Progenitor cell of endocrine pancreas (in vitro differentiated cells): ENCODE measurements around the gene CREM. TPM values are rescaled to one million over a fixed set of nuclear protein-coding genes. Genes with fewer than 3 reads are reported as not detected.

Source experiments
- DNase-seq: peaks from one replicate; pipeline ENCODE4 v3.0.0; 2021; ENCODE audit warnings: low spot score; ENCODE audit not compliant: unreplicated experiment
- H3K27ac Mint-ChIP-seq: 2 replicates; pipeline ENCODE4 v1.8.0; 2021; ENCODE audit warnings: mild to moderate bottlenecking, moderate library complexity, mixed read lengths
- H3K27me3 Mint-ChIP-seq: 2 replicates; pipeline ENCODE4 v1.8.0; 2021; ENCODE audit warnings: mixed read lengths
- H3K36me3 Mint-ChIP-seq: 2 replicates; pipeline ENCODE4 v1.8.0; 2022; ENCODE audit warnings: mixed read lengths; ENCODE audit not compliant: insufficient read depth
- H3K4me1 Mint-ChIP-seq: 2 replicates; pipeline ENCODE4 v1.8.0; 2021; ENCODE audit warnings: low read depth, mixed read lengths
- H3K4me3 Mint-ChIP-seq: 2 replicates; pipeline ENCODE4 v1.8.0; 2021; ENCODE audit warnings: low read depth, mild to moderate bottlenecking, moderate library complexity, mixed read lengths
- H3K9me3 Mint-ChIP-seq: 2 replicates; pipeline ENCODE4 v1.8.0; 2021; ENCODE audit warnings: low read depth, mixed read lengths
- total RNA-seq: library from RNA; stranded (reverse); gene quantifications from 2 replicates; pipeline ENCODE4 v1.2.1, GENCODE V29; 2021
- TF ChIP-seq, protein P1 (sequence below): fragments of 200-600 bp; sonication (generic); IDR thresholded peaks from one replicate; pipeline ENCODE4 v1.5.0; 2021; ENCODE audit warnings: antibody characterized with exemption, mild to moderate bottlenecking; ENCODE audit not compliant: unreplicated experiment

CREM gene
- total RNA-seq, 1 donor from 2014 or later: 36.1 TPM

DNA sequence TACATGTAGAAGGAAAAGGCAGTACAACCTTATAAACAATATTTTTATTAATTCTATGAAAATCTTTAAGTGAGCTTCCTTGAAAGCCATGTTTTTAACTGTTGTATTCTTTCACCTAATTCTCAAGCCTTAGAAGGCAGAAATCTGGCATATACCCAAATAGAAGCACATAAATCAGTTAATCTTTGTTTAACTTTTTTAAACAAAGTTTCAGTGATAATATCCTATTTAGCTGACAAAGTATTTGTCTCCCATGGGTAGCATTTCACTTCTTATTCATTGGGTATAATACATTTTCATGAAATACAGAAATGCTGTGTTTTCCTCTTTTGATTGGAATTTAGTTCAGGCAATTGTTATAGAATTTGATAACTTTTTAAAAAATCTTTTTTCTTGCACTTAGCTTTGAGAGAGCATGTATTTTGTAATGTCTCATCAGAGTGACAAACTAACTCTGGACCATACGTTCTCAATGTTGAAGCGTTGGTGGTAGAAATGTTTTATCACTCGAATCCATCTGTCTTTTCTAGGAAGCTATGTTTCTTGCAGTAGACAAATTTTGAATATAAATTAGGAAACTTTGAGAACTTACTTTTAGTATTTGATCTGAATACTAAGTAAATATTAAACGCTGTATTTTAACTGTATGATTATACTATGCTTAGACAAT, 78.1 kb downstream of the CREM start:
- Mint-ChIP-seq H3K27me3 (no peaks in the 10 kb centered on the region), H3K36me3 (peaks cover 2% of the 10 kb centered on the region), H3K9me3 (no peaks in the 10 kb centered on the region), H3K4me3 (no peak overlapping the region), H3K4me1 (no peaks in the 10 kb centered on the region), H3K27ac (no peak overlapping the region)
- DNase-seq: no peak
- TF ChIP-seq, protein P1, sequence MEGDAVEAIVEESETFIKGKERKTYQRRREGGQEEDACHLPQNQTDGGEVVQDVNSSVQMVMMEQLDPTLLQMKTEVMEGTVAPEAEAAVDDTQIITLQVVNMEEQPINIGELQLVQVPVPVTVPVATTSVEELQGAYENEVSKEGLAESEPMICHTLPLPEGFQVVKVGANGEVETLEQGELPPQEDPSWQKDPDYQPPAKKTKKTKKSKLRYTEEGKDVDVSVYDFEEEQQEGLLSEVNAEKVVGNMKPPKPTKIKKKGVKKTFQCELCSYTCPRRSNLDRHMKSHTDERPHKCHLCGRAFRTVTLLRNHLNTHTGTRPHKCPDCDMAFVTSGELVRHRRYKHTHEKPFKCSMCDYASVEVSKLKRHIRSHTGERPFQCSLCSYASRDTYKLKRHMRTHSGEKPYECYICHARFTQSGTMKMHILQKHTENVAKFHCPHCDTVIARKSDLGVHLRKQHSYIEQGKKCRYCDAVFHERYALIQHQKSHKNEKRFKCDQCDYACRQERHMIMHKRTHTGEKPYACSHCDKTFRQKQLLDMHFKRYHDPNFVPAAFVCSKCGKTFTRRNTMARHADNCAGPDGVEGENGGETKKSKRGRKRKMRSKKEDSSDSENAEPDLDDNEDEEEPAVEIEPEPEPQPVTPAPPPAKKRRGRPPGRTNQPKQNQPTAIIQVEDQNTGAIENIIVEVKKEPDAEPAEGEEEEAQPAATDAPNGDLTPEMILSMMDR: no peak

DNA sequence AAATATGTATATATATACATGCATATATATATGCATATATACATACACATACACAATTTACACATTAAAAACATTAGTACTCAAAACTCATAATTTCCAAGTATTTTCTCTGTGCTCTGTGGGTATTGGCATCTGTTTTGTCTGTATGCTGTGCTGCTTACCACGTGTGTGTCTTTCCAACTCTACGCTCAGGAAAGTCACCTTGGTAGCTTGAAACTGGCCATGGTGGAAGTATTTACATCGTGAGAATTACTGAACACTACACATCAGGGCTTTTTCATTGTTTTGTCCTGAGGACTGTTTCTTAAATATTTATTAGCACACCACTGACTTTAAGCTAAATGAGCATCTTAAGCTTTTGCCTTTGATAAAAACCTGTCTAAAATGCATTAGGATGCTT, 79.6 kb downstream of the CREM start:
- H3K4me1 Mint-ChIP-seq: peaks cover 5% of the 10 kb centered on the region
- TF ChIP-seq, protein P1: no peak
- H3K27me3 Mint-ChIP-seq: no peaks in the 10 kb centered on the region
- peaks cover 3% of the 10 kb centered on the region for H3K36me3 Mint-ChIP-seq
- no peaks in the 10 kb centered on the region for H3K9me3 Mint-ChIP-seq
- no peak for DNase-seq
- no peak overlapping the region for H3K4me3 Mint-ChIP-seq
- H3K27ac Mint-ChIP-seq: no peak overlapping the region

DNA sequence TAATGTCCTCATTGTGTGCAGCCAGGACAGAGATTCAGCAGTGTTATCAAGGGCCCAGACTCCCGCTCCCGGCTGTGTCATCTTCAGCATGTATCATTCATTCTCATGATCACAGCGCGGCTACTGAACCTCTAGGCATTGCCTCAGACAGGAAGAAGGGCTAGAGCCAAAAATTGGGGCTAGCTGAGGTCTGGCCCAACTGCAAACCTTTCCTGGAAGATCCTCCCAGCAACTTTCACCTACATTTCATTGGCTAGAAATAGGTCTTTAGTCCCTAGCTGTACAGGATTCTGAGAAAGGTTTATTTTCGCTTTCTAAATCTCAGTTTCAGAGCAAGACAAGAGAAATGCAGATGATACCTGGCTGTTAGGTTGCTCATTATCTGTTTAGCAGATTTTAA, 81.9 kb downstream of the CREM start:
- Mint-ChIP-seq H3K27ac (no peak overlapping the region), H3K27me3 (no peaks in the 10 kb centered on the region), H3K36me3 (peaks cover 6% of the 10 kb centered on the region), H3K4me1 (peaks cover 9% of the 10 kb centered on the region), H3K9me3 (no peaks in the 10 kb centered on the region), H3K4me3 (no peak overlapping the region)
- DNase-seq: no peak
- TF ChIP-seq, protein P1: no peak

- H3K4me1 Mint-ChIP-seq: peaks cover 9% of the 10 kb centered on the region
- DNase-seq: no peak
- no peak overlapping the region for H3K4me3 Mint-ChIP-seq
- TF ChIP-seq, protein P1: no peak
- H3K9me3 Mint-ChIP-seq: no peaks in the 10 kb centered on the region
- peaks cover 7% of the 10 kb centered on the region for H3K36me3 Mint-ChIP-seq
- no peak overlapping the region for H3K27ac Mint-ChIP-seq
- H3K27me3 Mint-ChIP-seq: no peaks in the 10 kb centered on the region
These were observed 82.4 kb downstream of the CREM start for GRCh38 chr10:35208949-35209613.

GRCh38 chr10:35210961-35211360, 84.3 kb downstream of the CREM start:
- peaks cover 9% of the 10 kb centered on the region for H3K4me1 Mint-ChIP-seq
- no peak overlapping the region for H3K4me3 Mint-ChIP-seq
- no peaks in the 10 kb centered on the region for H3K9me3 Mint-ChIP-seq
- TF ChIP-seq, protein P1: no peak
- DNase-seq: no peak
- H3K27me3 Mint-ChIP-seq: no peaks in the 10 kb centered on the region
- no peak overlapping the region for H3K27ac Mint-ChIP-seq
- peaks cover 7% of the 10 kb centered on the region for H3K36me3 Mint-ChIP-seq
